ENCODE results near the gene WDR90.

The WDR90 gene

DNA sequence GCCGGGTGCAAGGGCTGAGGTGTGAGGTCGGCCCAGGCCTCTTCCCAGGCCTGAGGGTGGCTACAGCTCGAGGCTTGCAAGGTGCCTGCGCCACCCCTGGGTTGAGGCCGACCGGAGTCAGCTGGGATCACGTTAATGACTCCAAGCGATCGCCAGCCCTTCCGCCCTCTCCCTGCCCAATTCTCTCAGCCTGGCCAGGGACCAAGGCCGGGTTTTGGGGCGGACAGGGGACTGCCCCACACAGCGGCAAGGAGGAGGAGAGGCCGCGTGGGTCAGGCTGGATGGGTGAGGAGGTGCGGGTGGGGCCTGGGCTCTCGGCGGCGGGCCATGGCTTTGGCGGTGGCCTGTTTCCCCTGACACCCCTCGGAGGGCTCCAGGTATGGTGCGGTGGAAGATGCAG is 44.2 kb downstream of the WDR90 start:
- no peak for DNase-seq

DNA sequence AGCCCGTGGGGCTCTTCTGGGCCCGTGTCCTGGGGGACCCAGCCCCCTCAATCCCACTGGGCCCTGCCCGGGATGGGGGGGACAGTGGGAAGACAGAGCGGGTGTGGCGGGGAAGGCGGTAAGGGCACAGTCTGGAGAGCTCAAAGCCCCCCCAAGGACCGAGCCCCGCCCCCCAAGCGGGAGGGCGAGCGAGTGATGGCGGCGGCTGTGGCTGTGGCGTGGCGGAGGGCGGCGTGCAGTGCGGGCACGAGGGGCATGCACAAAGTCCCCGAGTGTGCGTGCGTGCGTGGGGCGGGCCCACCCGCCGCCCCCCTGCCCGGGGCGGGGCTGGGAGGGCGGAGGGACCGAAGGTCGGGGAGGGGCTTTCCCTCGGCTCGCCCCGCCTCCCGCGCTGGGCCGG is 44.6 kb downstream of the WDR90 start:
- no peak for DNase-seq

DNA sequence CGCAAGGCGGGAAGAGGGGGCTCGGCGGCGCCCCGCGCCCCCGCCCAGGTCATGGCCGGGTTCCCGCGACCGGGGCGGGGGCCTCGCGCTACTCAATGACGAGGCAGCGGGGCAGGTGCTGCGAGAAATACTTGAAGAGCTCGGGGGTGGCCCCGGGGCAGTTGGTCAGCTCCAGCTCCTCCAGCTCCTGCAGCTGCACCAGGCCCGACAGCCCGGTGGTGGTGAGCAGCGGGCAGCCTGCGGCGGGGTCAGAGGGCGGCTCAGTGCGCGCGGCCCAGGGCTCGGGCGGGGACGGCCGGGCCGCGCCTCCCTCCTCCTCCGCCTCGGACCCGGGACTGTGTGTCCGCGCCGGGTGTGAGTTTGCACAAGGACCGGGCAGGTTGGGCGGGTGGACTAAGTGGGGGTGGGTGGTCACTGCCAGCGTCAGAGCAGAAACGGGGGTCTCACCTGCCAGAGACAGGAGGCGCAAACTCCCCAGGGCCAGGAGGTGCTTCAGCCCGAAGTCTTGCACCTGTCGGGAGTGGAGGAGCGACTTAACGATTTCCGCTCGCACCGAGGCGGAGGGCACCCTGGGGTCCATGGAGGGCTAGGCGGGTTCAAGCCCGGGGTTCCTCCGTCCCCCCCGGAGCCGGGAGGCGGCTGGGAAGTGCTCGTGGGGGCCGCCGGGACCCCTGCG is 45.2 kb downstream of the WDR90 start:
- no peak for DNase-seq

- no peak for DNase-seq
These were observed 45.7 kb downstream of the WDR90 start for GRCh38 chr16:694863-695354.

GRCh38 chr16:695355-696089 is 46.4 kb downstream of the WDR90 start:
- no peak for DNase-seq

DNA sequence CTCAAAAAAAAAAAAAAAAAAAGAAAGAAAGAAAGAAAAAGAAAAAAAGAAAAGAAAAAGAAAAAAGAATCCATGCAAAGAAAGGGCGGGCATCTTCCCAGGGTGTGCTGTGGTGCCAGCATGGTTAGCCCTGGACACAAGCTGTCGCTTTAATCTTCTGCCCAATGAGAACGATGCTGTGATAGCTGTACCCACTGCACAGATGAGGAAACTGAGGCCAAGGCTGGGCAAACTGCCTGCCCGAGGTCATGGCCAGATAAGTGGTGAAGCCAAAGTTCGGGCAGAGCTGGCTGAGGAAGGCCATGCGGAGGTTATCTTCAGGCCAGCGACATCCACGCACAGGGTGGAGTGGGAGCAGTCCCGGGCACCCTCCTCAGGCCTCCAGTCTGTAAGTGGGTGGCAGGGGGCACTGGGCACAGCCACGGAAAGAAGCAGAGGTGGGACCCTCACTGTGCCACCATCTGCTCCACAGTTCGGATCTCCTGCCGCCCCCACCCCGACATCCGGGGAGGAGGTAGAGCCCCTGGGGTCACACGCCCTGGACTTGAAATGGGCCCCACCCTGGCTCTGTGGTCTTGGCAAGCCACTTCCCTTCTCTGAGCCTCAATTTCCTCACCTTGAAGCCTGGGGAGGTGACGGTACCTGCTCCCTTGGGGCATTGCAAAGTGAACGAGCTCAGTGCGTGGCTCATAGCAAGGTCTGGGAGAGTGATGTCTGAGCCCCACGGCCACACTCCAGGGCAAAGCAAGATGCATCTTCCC is 49.9 kb downstream of the WDR90 start:
- DNase-seq, result no peak

DNA sequence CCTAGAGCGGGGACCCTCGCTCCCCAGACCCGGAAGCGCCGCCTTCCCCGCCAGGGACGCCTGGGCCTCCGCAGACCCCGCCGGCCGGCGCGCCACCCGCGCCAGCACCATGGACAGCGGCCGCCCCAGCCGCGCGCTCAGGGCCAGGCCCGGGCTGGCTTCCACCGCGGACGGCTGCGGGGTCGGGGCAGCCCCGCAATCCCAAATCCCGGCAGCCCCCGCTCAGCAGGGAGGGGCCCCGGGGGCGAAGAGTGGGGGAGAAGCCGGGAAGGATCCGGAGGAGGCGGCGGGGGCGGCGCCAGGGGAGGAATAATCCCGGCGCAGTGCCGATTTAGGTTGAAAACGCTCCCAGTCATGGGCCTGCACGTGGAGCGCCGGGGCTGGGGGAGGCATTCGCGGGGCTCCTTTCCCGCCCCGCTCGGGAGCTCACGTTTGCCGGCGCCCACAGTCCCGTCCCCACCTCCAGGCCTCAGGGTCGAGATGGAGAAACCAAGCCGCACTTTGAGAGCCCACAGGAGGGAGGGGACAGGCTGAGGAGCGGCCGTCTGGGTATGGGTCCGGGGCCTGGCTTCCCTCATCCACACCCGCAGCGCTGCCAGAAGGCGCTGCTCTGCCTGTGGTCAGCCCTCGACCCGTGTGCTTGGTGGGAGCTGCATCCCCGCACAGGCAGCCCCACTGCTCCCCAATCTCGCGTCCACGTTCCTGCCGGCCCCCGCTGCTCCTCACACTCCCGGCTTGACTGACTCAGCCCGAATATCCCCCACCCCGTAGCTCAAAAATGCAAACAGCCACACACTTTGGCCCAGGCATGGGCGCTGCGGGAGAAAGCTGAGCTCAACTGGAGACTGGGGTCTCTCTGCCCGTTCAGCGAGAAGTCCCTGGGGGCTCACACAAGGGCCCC is 51.8 kb downstream of the WDR90 start:
- DNase-seq, result no peak

DNA sequence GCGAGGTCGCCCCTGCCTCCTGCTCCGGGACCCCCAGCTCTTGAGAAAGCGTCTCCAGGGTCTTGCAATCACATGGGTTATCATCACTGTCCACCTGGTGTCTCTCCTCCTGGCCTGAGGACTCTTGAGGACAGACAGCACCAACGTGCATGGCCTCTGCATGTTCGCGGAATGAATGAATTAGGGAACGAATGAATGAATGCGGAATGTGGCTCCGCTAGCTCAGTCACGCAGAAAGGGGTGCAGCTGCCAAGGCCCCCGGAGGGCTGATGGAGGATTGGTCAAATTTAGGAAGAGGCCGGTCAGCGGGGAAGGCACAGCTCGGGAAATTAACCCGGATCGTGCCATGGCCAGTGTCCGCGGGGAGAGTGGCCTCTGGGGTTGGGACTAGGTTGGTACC is 53.2 kb downstream of the WDR90 start:
- DNase-seq, result no peak

- DNase-seq, result no peak
These were observed 54.2 kb downstream of the WDR90 start for GRCh38 chr16:703406-703805.

GRCh38 chr16:704047-704446 is 54.9 kb downstream of the WDR90 start:
- DNase-seq, result no peak

GRCh38 chr16:704552-705380 is 55.6 kb downstream of the WDR90 start:
- DNase-seq, result no peak

- DNase-seq, result no peak
These were observed 56.4 kb downstream of the WDR90 start, which contains the start of gene FBXL16 for GRCh38 chr16:705431-706188. Gene FBXL16 (minus strand): TSS chr16:705801. CDS start chr16:697405, 8,396 bp downstream.

- no peak for DNase-seq
These were observed 57.3 kb downstream of the WDR90 start for GRCh38 chr16:706189-707061.

GRCh38 chr16:707062-707538 is 57.9 kb downstream of the WDR90 start:
- DNase-seq, result no peak

GRCh38 chr16:708019-708418 is 58.9 kb downstream of the WDR90 start:
- DNase-seq, result no peak

GRCh38 chr16:708959-709358 is 59.8 kb downstream of the WDR90 start:
- DNase-seq, result no peak

- peak; percentile 74 for DNase-seq
These were observed 60.7 kb downstream of the WDR90 start for GRCh38 chr16:709566-710499.

GRCh38 chr16:710500-711075 is 61.4 kb downstream of the WDR90 start:
- DNase-seq, result no peak

Data from NCI-H1436 treated with DMSO at 0.1 percent for 48 hours (cell line).